ENCODE data around the gene SLC26A6.

SLC26A6 gene

DNA sequence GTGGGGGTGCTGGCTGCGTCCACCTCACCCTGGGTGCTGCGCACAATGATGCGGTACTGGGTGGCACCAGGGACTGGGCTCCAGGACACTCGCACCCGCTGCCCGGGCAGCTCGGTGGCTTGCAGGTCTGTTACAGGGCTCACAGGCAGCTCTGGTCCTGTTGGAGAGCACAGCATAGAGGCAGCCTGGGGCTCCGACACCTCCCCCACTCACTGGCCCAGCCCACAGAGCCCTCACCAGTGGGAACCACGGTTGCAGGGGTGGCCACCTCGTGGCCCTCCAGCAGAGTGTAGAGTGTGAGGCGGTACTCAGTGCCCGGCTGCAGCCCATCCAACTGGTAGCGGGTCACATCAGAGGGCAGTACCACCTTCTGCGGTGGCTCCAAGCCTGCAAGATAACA, 43.8 kb downstream of the SLC26A6 start:
- H3K4me3 ChIP-seq (ENCODE audit: control insufficient read depth, low read depth, low read length): no peak overlapping the region
- DNase-seq (ENCODE audit: low read depth): no peak
- TF ChIP-seq, protein P1, sequence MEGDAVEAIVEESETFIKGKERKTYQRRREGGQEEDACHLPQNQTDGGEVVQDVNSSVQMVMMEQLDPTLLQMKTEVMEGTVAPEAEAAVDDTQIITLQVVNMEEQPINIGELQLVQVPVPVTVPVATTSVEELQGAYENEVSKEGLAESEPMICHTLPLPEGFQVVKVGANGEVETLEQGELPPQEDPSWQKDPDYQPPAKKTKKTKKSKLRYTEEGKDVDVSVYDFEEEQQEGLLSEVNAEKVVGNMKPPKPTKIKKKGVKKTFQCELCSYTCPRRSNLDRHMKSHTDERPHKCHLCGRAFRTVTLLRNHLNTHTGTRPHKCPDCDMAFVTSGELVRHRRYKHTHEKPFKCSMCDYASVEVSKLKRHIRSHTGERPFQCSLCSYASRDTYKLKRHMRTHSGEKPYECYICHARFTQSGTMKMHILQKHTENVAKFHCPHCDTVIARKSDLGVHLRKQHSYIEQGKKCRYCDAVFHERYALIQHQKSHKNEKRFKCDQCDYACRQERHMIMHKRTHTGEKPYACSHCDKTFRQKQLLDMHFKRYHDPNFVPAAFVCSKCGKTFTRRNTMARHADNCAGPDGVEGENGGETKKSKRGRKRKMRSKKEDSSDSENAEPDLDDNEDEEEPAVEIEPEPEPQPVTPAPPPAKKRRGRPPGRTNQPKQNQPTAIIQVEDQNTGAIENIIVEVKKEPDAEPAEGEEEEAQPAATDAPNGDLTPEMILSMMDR (conservative IDR thresholded peaks at IDR 0.05; ENCODE audit: control insufficient read depth, insufficient read depth, low read depth, low read length): no peak

DNA sequence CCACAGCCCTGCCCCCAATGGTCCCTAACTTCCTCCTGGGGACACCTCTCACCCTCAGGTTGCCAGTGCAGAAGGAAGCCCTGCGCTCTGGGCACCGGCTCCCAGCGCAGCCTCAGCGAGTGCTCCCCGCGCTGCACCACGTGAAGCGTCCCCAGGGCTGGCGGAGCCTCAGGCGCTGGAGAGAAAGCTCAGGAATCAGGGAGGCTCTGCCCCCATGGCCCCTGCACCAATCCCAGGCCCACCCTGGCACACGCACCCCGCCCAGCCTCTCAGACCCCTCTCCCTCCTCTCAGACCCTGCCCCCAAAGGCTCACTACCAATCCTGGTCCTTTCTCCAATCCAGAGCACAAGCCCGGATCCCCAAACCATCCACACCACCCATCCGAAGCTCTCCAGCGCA, 47.0 kb downstream of the SLC26A6 start:
- H3K4me3 ChIP-seq (ENCODE audit: control insufficient read depth, low read depth, low read length): no peak overlapping the region
- TF ChIP-seq, protein P1 (conservative IDR thresholded peaks at IDR 0.05; ENCODE audit: control insufficient read depth, insufficient read depth, low read depth, low read length): no peak
- DNase-seq (ENCODE audit: low read depth): no peak

DNA sequence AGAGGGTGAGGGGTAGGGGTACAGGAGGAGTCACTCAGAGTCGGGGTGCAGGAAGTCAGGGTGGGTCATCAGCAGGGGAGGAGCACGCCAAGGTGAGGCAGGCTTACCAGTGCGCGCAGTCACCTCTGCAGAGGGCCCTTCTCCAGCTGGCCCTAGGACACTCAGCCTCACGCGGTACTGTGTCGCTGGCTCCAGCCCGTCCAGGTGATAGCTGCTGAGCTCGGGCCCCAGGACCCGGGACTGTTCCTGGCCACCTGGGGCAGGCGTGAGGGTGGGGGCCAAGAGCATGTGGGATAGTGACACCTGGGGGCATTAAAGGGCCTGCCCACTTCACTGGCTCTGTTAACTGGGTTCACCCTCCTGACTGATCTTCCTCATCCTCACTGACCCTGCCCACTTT, 47.6 kb downstream of the SLC26A6 start:
- no peak for DNase-seq (ENCODE audit: low read depth)
- H3K4me3 ChIP-seq (ENCODE audit: control insufficient read depth, low read depth, low read length): no peak overlapping the region
- TF ChIP-seq, protein P1 (conservative IDR thresholded peaks at IDR 0.05; ENCODE audit: control insufficient read depth, insufficient read depth, low read depth, low read length): no peak

DNA sequence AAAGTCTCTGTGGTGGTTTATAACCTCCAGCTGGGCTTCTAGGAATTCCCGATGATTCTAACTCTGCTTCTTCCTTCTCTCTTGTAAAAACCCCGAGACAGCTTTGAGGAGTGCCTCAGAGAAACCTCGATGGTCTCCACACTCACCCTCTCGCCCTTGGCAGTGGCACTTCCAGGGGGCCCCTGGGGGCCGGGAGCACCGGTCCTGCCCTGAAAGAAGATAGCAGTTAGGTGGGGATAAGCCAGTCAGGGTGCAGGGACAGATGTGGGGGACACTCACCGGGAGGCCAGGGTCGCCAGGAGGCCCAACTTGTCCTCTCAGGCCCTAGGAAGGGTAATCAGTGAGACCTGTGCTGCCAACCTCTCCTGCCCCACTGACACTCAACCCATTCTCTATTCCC, 49.9 kb downstream of the SLC26A6 start:
- H3K4me3 ChIP-seq (ENCODE audit: control insufficient read depth, low read depth, low read length): no peak overlapping the region
- DNase-seq (ENCODE audit: low read depth): no peak
- TF ChIP-seq, protein P1 (conservative IDR thresholded peaks at IDR 0.05; ENCODE audit: control insufficient read depth, insufficient read depth, low read depth, low read length): no peak

DNA sequence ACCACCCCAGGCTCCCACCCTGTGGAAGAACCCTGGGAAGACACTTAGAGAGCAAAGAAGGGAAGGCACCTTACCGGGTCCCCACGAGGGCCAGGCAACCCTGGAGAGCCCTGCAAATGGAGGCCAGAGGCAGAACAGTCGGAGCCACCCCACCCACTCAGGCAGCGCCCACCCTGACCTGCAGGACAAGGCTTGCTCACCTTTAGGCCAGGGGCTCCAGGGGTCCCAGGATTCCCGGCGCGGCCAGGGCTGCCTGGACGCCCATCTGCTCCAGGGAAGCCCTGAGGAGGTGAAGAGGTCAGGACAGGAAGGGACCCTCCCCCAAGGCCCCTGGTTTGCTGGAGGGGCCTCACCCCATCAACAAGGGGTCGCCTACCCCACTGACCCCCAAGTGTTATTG, 50.4 kb downstream of the SLC26A6 start:
- H3K4me3 ChIP-seq (ENCODE audit: control insufficient read depth, low read depth, low read length): no peak overlapping the region
- no peak for DNase-seq (ENCODE audit: low read depth)
- TF ChIP-seq, protein P1 (conservative IDR thresholded peaks at IDR 0.05; ENCODE audit: control insufficient read depth, insufficient read depth, low read depth, low read length): no peak

DNA sequence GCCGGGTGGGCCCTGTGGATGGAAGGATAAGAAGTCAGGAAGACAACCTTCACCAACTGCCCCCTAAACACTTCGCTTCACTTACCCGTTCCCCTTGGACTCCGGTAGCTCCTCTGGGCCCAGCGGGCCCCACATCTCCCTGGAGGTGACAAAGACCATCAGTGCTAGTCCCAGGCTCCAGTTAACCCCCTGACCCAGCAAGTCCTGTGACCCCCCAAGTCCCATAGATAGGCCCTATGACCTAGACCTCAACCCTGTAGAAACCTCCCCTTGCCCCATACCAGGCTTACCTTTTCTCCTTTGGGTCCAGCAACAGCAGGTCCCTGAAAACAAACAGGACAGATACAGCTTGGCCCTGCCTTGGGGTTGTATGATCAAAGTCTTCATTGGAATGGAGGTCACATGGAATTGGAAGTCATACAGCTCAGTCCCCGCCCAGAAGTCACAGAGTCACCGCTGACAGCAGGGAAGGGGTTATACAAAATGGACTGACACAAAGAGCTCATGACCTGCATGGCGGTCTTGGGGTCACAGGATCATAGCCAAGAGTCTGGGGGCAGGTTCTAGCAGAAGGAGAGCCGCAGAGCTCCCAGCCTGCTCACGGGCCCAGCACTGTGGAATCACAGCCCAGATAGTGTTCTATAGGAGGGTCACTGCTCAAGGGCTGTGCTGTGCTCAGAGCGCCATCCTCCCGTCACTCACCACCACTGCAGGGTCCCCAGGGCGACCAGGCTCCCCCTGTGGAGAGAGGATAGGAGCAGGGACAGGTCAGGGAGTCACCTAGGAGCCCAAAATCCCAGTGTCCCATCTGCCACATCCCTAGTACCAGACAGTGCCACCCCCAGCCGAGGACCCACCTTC, 53.4 kb downstream of the SLC26A6 start:
- no peak overlapping the region for H3K4me3 ChIP-seq (ENCODE audit: control insufficient read depth, low read depth, low read length)
- TF ChIP-seq, protein P1 (conservative IDR thresholded peaks at IDR 0.05; ENCODE audit: control insufficient read depth, insufficient read depth, low read depth, low read length): no peak
- no peak for DNase-seq (ENCODE audit: low read depth)

Data from fibroblast of mammary gland (primary cell).